ENCODE results near the gene CYBC1. TPM values are rescaled to one million over a fixed set of nuclear protein-coding genes. Genes with fewer than 3 reads are reported as not detected.
A peak's percentile ranks its signal among the peaks of the same experiment; 100 is the strongest.

CYBC1 gene
- total RNA-seq, 4 donors from 2014 or later: 17.3 to 29.8 (median 19.3) TPM

DNA sequence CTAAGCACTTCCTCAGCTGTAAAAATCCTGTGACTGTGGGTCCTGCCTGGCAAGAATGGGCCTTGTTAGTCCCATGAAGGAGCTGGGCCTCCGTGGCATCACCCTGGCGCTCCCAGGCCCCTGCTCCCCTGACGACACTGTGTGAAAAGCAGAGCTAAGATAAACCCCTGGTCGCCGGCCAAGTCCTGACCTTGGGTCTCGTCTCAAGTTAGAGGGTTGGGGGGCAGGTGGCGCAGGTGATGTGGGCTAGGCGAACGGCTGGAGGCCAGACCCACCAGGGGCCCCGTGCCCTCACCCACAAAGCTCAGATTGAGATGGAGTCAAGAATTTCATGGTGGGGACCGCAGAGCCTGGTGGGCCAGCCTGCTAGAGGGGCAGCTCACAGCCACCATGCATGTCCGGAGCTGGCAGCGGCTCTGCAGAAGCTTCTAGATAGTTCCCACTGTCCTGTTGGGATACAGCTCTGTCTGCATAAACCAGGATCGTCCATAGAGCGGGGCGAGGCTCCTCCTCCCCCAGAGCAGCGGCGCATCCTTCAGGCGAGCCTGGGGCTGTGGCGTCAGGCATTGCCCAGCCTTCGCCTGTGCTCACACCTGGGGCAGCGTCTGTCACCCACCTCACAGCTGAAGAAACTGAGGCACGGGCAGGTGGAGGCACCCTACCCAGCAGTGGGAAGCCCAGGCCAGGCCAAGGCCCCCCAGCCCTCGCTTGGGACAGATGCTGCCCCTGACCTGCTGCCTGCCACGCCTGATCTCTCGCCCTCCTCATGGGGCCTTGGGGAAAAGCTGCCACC, 12.0 kb downstream of the CYBC1 start:
- no peak for DNase-seq
- Histone ChIP-seq H3K27me3 (no peaks in the 10 kb centered on the region), H3K4me3 (no peak overlapping the region), H3K4me1 (no peaks in the 10 kb centered on the region), H3K36me3 (peaks cover 0 to 31% of the 10 kb centered on the region in 2 donors), H3K9me3 (no peaks in the 10 kb centered on the region), H3K27ac (no peak overlapping the region)
- in situ Hi-C loops (cut with MboI; ENCODE audit: low sequenced_read_pairs in 4 of 4) (no loop called here), intact Hi-C loops (cut with DNase I; ENCODE audit: low total_unique reads) (no loop called here)
- TF ChIP-seq, protein P1, sequence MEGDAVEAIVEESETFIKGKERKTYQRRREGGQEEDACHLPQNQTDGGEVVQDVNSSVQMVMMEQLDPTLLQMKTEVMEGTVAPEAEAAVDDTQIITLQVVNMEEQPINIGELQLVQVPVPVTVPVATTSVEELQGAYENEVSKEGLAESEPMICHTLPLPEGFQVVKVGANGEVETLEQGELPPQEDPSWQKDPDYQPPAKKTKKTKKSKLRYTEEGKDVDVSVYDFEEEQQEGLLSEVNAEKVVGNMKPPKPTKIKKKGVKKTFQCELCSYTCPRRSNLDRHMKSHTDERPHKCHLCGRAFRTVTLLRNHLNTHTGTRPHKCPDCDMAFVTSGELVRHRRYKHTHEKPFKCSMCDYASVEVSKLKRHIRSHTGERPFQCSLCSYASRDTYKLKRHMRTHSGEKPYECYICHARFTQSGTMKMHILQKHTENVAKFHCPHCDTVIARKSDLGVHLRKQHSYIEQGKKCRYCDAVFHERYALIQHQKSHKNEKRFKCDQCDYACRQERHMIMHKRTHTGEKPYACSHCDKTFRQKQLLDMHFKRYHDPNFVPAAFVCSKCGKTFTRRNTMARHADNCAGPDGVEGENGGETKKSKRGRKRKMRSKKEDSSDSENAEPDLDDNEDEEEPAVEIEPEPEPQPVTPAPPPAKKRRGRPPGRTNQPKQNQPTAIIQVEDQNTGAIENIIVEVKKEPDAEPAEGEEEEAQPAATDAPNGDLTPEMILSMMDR (IDR thresholded peaks at IDR 0.05 in 4 of 5, conservative IDR thresholded peaks at IDR 0.05 in 1 of 5): no peak
- no peak for TF ChIP-seq POLR2A (IDR thresholded peaks at IDR 0.05)
- no peak for ATAC-seq

DNA sequence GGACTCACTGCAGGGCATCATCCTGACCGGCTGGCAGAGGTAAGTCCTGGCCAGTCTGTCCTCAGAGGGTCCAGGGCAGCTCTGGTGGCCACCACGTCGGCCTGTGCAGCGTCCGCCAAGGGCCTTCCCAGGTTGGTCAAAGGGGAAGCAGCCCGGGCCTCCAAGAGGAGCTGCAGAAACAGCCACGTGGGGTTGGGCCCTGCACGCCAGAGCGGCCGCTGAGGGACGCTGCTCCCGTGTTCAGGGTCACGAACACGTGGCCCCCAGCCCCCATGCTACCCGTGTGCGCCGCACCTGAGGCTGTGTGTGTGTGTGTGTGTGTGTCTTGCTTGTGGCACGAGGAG, 13.3 kb downstream of the CYBC1 start:
- in situ Hi-C loops (cut with MboI; ENCODE audit: low sequenced_read_pairs in 4 of 4): no loop called here
- no peak for DNase-seq
- TF ChIP-seq POLR2A (IDR thresholded peaks at IDR 0.05): no peak
- TF ChIP-seq, protein P1 (IDR thresholded peaks at IDR 0.05 in 4 of 5, conservative IDR thresholded peaks at IDR 0.05 in 1 of 5): no peak
- Histone ChIP-seq H3K36me3 (peaks cover 0 to 36% of the 10 kb centered on the region in 2 donors), H3K4me1 (no peaks in the 10 kb centered on the region), H3K4me3 (no peak overlapping the region), H3K27me3 (no peaks in the 10 kb centered on the region), H3K27ac (no peak overlapping the region), H3K9me3 (no peaks in the 10 kb centered on the region)
- intact Hi-C loops (cut with DNase I; ENCODE audit: low total_unique reads): no loop called here
- ATAC-seq: no peak

DNA sequence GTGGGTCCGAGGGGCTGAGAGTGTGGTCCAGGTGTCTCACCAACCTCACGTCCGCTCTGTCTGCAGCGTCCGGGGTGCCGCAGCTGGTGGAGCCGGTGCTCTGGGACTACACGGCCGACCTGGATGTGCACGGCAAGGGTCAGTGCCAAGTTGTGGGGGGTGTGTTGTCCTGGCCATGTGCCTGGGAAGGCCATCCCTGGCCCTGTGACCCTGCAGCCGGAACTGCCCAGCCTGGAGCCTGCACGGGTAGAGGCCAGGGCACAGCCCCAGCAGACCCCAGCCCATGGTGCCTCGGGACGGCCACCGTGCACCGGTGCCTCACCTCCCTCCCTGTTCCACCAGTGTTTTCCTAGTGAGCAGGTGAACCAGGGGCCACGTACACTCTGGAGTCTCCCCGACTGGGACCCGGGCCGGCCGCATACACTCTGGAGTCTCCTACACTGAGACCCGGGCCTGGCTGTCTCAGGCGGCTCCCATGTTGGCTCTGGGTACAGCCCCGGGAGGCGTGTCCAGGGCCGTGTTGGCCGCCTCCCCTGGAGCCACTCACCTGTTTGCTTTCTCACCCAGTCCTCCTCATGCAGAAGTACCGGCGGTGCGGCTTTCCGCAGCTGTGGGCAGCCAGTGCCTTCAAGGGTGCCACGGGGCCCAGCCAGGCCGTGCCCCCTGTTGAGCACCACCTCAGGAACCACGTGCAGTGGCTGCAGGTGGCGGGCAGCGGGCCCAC, 13.8 kb downstream of the CYBC1 start:
- no peaks in the 10 kb centered on the region for H3K27me3 ChIP-seq
- H3K27ac ChIP-seq: no peak overlapping the region
- TF ChIP-seq POLR2A (IDR thresholded peaks at IDR 0.05): no peak
- TF ChIP-seq, protein P1 (IDR thresholded peaks at IDR 0.05 in 4 of 5, conservative IDR thresholded peaks at IDR 0.05 in 1 of 5): no peak
- no peak overlapping the region for H3K4me3 ChIP-seq
- no peaks in the 10 kb centered on the region for H3K9me3 ChIP-seq
- no peaks in the 10 kb centered on the region for H3K4me1 ChIP-seq
- intact Hi-C loops (cut with DNase I; ENCODE audit: low total_unique reads): no loop called here
- in situ Hi-C loops (cut with MboI; ENCODE audit: low sequenced_read_pairs in 4 of 4): no loop called here
- peaks cover 0 to 40% of the 10 kb centered on the region in 2 donors for H3K36me3 ChIP-seq
- ATAC-seq (no peak), DNase-seq (no peak)

DNA sequence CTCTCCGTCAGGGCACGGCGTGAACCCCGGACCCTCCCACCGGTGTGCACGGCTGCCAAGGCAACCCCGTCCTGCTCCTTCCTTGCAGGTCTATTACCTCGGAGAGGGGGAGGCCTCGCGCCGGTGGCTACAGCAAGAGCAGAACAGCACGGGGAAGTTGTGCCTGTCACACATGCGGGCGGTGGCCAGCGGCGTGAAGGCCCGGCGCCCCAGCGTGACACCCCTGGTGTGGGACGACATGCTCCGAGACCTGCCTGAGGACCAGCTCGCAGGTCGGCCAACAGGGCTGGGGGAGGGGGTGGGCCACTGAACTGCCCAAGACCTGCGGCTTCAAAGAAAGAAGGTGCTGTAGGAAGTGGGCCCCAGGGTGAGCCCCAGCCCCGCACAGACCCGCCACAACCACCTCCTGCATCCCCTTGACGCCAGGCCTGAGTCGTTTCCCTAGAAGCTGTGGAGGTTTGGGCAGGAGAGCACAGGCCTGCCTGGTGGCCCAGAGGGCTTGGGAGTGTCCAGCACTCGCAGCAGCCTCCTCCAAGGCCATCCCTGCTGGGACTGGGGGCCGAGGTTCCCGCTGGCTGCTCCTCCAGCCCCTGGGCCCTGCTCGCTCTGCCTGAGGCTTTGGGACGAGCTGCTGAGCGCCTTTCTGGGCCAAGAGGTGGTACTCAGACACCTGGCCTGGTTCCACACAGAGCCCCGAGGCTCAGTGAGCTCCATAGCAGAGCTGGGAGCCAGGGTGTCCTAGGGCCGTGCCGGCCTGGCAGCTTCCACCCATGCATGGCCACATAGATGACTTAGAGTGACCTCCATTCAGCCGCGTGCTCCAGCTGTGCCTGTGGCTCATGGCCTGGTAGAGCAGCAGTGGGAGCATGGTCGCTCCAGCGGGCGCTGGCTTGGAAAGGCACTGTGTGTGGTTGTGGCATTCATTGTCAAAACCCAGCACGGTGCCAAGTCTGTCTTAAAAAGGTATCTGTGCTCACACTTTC, 14.7 kb downstream of the CYBC1 start:
- Histone ChIP-seq H3K4me1 (no peaks in the 10 kb centered on the region), H3K4me3 (no peak overlapping the region), H3K27me3 (no peaks in the 10 kb centered on the region), H3K9me3 (no peaks in the 10 kb centered on the region), H3K27ac (no peak overlapping the region), H3K36me3 (peaks cover 0 to 40% of the 10 kb centered on the region in 2 donors)
- TF ChIP-seq, protein P1 (IDR thresholded peaks at IDR 0.05 in 4 of 5, conservative IDR thresholded peaks at IDR 0.05 in 1 of 5): no peak
- no peak for TF ChIP-seq POLR2A (IDR thresholded peaks at IDR 0.05)
- DNase-seq (no peak), ATAC-seq (peak in 1 of 2 donors; percentile 35)
- in situ Hi-C loops (cut with MboI; ENCODE audit: low sequenced_read_pairs in 4 of 4) (no loop called here), intact Hi-C loops (cut with DNase I; ENCODE audit: low total_unique reads) (no loop called here)
